IMR-90 (cell line): ENCODE results near the gene TNS1. TPM values are rescaled to one million over a fixed set of nuclear protein-coding genes. Genes with fewer than 3 reads are reported as not detected.
"Not testable (repeated sequence)": the region's sequence is repeated elsewhere in the genome, so short reads cannot be mapped to it uniquely, and the experiment has no call there.

Experiments
- ATAC-seq: fragments of 200-7000 bp; cut with Tn5 transposase; 2 replicates; pipeline ENCODE4 v1.9.1; 2020; ENCODE audit warnings: low read depth, mild to moderate bottlenecking, moderate library complexity
- BruUV-seq: library from RNA; stranded (reverse); fragments of 400-500 nt; replicated peaks from 2 replicates; lab custom pipeline; 2021; lab: Mats Ljungman, UMichigan
- CTCF ChIA-PET: fragments of 300-600 bp; formaldehyde crosslinking; extraction: SDS; loops from one replicate; lab custom pipeline; 2021; ENCODE audit warnings: antibody characterized with exemption; lab: Yijun Ruan, JAX
- POLR2A ChIA-PET: fragments of 300-600 bp; sonication (Branson Sonifier 250); formaldehyde crosslinking; loops from one replicate; lab custom pipeline; 2022; ENCODE audit warnings: antibody characterized with exemption; ENCODE audit not compliant: unreplicated experiment; lab: Charles Lee
- DNase-seq: peaks from one replicate; pipeline ENCODE4 v3.0.0; 2013
- H2AFZ ChIP-seq: replicated peaks from 2 replicates; pipeline ENCODE3; 2013; ENCODE audit warnings: low read length, mild to moderate bottlenecking; ENCODE audit not compliant: poor library complexity
- H2AK5ac ChIP-seq: 2 replicates; pipeline ENCODE4 v1.6.1; 2013; ENCODE audit warnings: low read depth, low read length, inconsistent platforms
- H2AK9ac ChIP-seq: replicated peaks from 2 replicates; pipeline ENCODE3; 2013; ENCODE audit warnings: mild to moderate bottlenecking, low read depth, low read length, moderate library complexity; ENCODE audit not compliant: poor library complexity
- H2BK120ac ChIP-seq: 2 replicates; pipeline ENCODE4 v1.6.1; 2013; ENCODE audit warnings: low read depth, low read length, inconsistent platforms
- H2BK15ac ChIP-seq: 3 replicates; pipeline ENCODE4 v1.6.1; 2013; ENCODE audit warnings: low read depth, low read length, inconsistent platforms
- H2BK20ac ChIP-seq: 2 replicates; pipeline ENCODE4 v1.6.1; 2013; ENCODE audit warnings: low read depth, mild to moderate bottlenecking, inconsistent platforms, low read length, moderate library complexity
- H2BK5ac ChIP-seq: 2 replicates; pipeline ENCODE4 v1.6.1; 2013; ENCODE audit warnings: mild to moderate bottlenecking, low read depth, low read length, inconsistent platforms; ENCODE audit not compliant: poor library complexity, severe bottlenecking
- H3K14ac ChIP-seq: replicated peaks from 2 replicates; pipeline ENCODE4 v1.6.1; 2013; ENCODE audit warnings: low read depth, low read length, inconsistent platforms
- H3K18ac ChIP-seq: 2 replicates; pipeline ENCODE4 v1.6.1; 2013; ENCODE audit warnings: low read depth, low read length, control low read depth
- H3K23ac ChIP-seq: 2 replicates; pipeline ENCODE4 v1.6.1; 2013; ENCODE audit warnings: low read depth, low read length, inconsistent platforms
- H3K27ac ChIP-seq: 2 replicates; pipeline ENCODE4 v1.5.1; 2013; ENCODE audit warnings: mild to moderate bottlenecking, control low read depth, low read length; ENCODE audit not compliant: insufficient read depth
- H3K27me3 ChIP-seq: 2 replicates; pipeline ENCODE4 v1.6.1; 2013; ENCODE audit warnings: low read length; ENCODE audit not compliant: control insufficient read depth, insufficient read depth
- H3K36me3 ChIP-seq: 2 replicates; pipeline ENCODE4 v1.6.1; 2013; ENCODE audit warnings: low read length, mixed read lengths; ENCODE audit not compliant: control insufficient read depth, insufficient read depth
- H3K4ac ChIP-seq: 2 replicates; pipeline ENCODE4 v1.6.1; 2013; ENCODE audit warnings: low read depth, low read length, inconsistent platforms
- H3K4me1 ChIP-seq: 2 replicates; pipeline ENCODE4 v1.6.1; 2013; ENCODE audit warnings: low read length, mixed read lengths; ENCODE audit not compliant: control insufficient read depth, insufficient read depth
- H3K4me2 ChIP-seq: 2 replicates; pipeline ENCODE4 v1.6.1; 2013; ENCODE audit warnings: low read depth, mild to moderate bottlenecking, control low read depth, low read length, moderate library complexity
- H3K4me3 ChIP-seq: 2 replicates; pipeline ENCODE4 v1.5.1; 2013; ENCODE audit warnings: low read depth, mild to moderate bottlenecking, control low read depth, low read length, moderate library complexity; ENCODE audit not compliant: insufficient read depth
- H3K56ac ChIP-seq: 2 replicates; pipeline ENCODE4 v1.6.1; 2013; ENCODE audit warnings: low read length, inconsistent platforms; ENCODE audit not compliant: insufficient read depth; ENCODE audit errors: extremely low read depth
- H3K79me1 ChIP-seq, 2 experiments: 2 replicates each; pipeline ENCODE4 v1.6.1; 2013; ENCODE audit warnings: low read length in 2 of 2, inconsistent platforms in 1 of 2, low read depth in 1 of 2
- H3K9ac ChIP-seq: 2 replicates; pipeline ENCODE4 v1.6.1; 2013; ENCODE audit warnings: low read depth, low read length, control low read depth
- H3K9me1 ChIP-seq: 2 replicates; pipeline ENCODE4 v1.6.1; 2013; ENCODE audit warnings: low read length, inconsistent platforms; ENCODE audit not compliant: insufficient read depth
- H3K9me3 ChIP-seq: 2 replicates; pipeline ENCODE4 v1.6.1; 2013; ENCODE audit warnings: low read length; ENCODE audit not compliant: control insufficient read depth, insufficient read depth
- H4K20me1 ChIP-seq: 2 replicates; pipeline ENCODE4 v1.6.1; 2013; ENCODE audit warnings: low read length, inconsistent platforms; ENCODE audit not compliant: insufficient read depth
- H4K5ac ChIP-seq: 2 replicates; pipeline ENCODE4 v1.6.1; 2013; ENCODE audit warnings: mild to moderate bottlenecking, low read depth, low read length, control low read depth
- H4K8ac ChIP-seq, 2 experiments: 2 replicates each; pipeline ENCODE4 v1.6.1; 2013; ENCODE audit warnings: low read depth in 2 of 2, low read length in 2 of 2, control low read depth in 1 of 2, inconsistent platforms in 1 of 2
- H4K91ac ChIP-seq: 2 replicates; pipeline ENCODE4 v1.6.1; 2013; ENCODE audit warnings: low read depth, low read length, inconsistent platforms; ENCODE audit not compliant: insufficient read depth
- WGBS, 2 experiments: methylation state at CpG; one replicate each; pipeline versions ENCODE4 v1.1.5 to v1.1.7; 2013; ENCODE audit warnings: missing lambda C conversion rate in 2 of 2; ENCODE audit not compliant: insufficient read length in 1 of 2; ENCODE audit errors: extremely low coverage in 2 of 2; 5-methylcytosine and 5-hydroxymethylcytosine counted together
- dilution Hi-C: fragments of 300-500 bp; cut with HindIII; formaldehyde crosslinking; loops from one replicate; pipeline ENCODE4 v1.14.3; 2018; ENCODE audit warnings: low sequenced_read_pairs; ENCODE audit not compliant: unreplicated experiment
- in situ Hi-C: fragments of 300-500 bp; cut with MboI; formaldehyde crosslinking; loops from 3 replicates; pipeline ENCODE4 v1.14.3; 2019; ENCODE audit warnings: low sequenced_read_pairs, inconsistent platforms, mixed read lengths
- intact Hi-C: fragments of 100-400 bp; cut with micrococcal nuclease; formaldehyde crosslinking; loops from 2 replicates; pipeline ENCODE4 v1.10.0; 2022
- polyA plus RNA-seq, 3 experiments: library from polyadenylated mRNA; depleted of rRNA; stranded (reverse); fragments of >200 nt; gene quantifications; 2 replicates each; pipeline ENCODE4 v1.2.3, GENCODE V29; 2012; ENCODE audit warnings: low replicate concordance in 1 of 3
- total RNA-seq: library from RNA; depleted of rRNA; stranded (reverse); fragments of >200 nt; gene quantifications from 2 replicates; pipeline ENCODE4 v1.2.3, GENCODE V29; 2012

TNS1 gene
- total and polyA plus RNA-seq, 2 of the 4 experiments (the other 2 are of a cell fraction) = 41.1 to 45.2 TPM

DNA sequence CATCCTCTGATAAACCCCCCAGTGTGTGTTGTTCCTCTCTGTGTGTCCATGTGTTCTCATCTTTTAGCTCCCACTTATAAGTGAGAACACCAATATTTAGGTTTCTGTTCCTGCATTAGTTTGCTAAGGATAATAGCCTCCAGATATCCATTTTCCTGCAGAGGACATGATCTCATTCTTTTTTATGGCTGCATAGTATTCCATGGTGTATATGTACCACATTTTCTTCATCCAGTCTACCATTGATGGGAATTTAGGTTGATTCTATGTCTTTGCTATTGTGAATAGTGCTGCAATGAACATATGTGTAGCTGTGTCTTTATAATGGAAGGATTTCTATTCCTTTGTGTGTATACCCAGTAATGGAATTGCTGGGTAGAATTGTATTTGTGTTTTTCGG, 41.8 kb upstream of the TNS1 start:
- H3K4me1 ChIP-seq, ATAC-seq, H3K9me1 ChIP-seq, dilution Hi-C loops, H2AK9ac ChIP-seq, H4K20me1 ChIP-seq, H2BK15ac ChIP-seq, DNase-seq, H3K4ac ChIP-seq, BruUV-seq, intact Hi-C loops, H3K56ac ChIP-seq, H3K23ac ChIP-seq, H3K27ac ChIP-seq, H3K4me3 ChIP-seq, POLR2A ChIA-PET, H4K91ac ChIP-seq, H2BK5ac ChIP-seq, in situ Hi-C loops, H4K8ac ChIP-seq, H3K4me2 ChIP-seq, H3K14ac ChIP-seq, H3K18ac ChIP-seq, H4K5ac ChIP-seq, H2BK120ac ChIP-seq, H3K79me1 ChIP-seq, H2AFZ ChIP-seq, H3K36me3 ChIP-seq, H3K9ac ChIP-seq, H2BK20ac ChIP-seq, H2AK5ac ChIP-seq: not testable (repeated sequence)
- no CpG with 5 or more reads among the region's 1 CpG for WGBS, 2 experiments
- Histone ChIP-seq H3K27me3 (peaks cover 47% of the 10 kb centered on the region), H3K9me3 (peaks cover 14% of the 10 kb centered on the region)
- CTCF ChIA-PET = interaction anchor here (0.6 kb wide), 1 partner anchor 259 kb away, joined by 3 read pairs; no protein-coding TSS in a partner anchor
